DMS53 treated with DMSO at 0.1 percent for 48 hours (cell line): ENCODE measurements around the gene TBRG4.
"Not testable (repeated sequence)": the region's sequence is repeated elsewhere in the genome, so short reads cannot be mapped to it uniquely, and the experiment has no call there.

Experiments
- DNase-seq: peaks from one replicate; lab custom pipeline; 2025; ENCODE audit not compliant: unreplicated experiment; lab: John Stamatoyannopoulos, UW

TBRG4 gene

DNA sequence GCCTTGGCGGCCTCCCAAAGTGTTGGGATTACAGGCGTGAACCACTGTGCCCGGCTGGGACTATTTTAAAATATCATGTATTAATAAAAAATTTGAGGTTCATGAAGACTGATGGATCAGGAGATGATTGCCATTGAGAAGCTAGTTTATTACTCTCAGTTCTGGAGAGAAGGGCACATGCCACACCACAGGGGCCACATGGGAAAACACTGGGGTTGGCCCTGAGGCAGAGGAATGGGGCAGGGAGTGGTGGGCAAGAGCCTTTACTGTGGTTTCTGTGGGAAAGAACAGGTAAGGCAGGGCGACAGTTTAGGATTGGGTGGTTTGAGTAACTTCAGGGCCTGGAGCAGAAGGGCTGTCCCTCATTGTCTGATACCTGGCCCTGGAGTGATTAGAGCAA lies 6.8 kb upstream of the TBRG4 start:
- DNase-seq = no peak

DNA sequence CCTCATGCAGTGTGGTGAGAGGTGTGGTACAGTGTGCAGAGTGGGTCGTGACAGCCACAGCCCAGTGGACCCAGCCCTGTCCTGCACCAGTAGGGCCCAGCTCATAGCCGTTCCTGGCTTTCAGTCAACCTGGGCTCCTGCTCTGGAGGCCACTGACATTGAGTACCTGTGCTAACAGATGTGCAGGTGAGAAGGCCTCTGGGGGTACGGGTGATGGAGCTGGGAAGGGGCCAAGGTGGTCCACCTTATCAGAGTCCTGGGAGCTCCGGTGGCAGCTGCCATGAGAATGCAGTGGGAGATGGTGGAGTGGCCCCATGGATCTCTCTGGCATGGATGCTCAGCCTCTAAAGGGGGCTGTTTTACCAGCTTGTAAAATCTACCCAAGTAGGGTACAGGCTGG lies 6.1 kb upstream of the TBRG4 start:
- DNase-seq = no peak

- no peak for DNase-seq
Measured at GRCh38 chr7:45116048-45116447, 4.6 kb upstream of the TBRG4 start.

GRCh38 chr7:45114926-45115325 lies 3.4 kb upstream of the TBRG4 start:
- no peak for DNase-seq

DNA sequence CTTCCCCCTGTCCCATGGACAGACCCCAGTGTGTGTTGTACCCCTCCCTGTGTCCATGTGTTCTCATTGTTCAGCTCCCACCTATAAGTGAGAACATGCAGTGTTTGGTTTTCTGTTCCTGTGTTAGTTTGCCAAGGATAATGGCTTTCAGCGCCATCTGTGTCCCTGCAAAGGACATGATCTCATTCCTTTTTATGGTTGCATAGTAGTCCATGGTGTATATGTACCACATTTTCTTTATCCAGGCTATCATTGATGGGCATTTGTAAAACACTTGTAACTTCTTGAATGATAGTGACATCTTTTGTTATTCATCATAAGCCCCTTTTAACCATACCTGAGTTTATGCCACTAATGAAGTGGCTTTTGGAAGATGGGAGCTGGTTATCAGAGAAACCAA lies 2.8 kb upstream of the TBRG4 start:
- not testable (repeated sequence) for DNase-seq

GRCh38 chr7:45112648-45113047 lies 1.2 kb upstream of the TBRG4 start:
- DNase-seq = no peak

DNA sequence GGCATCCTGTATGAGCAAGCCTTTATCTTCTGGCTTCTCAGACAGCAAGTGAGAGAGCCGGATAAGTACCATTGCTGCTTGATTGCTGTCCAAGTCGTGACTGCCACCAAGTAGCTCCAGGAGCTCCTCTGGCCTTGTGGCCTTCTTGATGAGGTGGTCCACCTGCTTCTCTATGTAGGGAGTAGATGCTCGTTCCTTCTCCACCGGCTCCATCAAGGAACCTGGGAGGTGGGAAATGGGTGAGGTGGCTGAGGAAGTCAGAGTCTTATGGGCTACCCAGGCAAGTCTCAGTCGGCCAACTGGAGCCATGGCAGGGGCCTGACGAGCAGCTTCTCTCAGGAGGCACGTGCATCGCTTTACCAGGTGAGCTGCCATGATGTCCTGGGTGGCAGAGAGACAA lies 2.6 kb downstream of the TBRG4 start:
- DNase-seq = no peak

GRCh38 chr7:45107356-45107755 lies 4.1 kb downstream of the TBRG4 start:
- no peak for DNase-seq

GRCh38 chr7:45106820-45107219 lies 4.7 kb downstream of the TBRG4 start:
- DNase-seq = no peak

- no peak for DNase-seq
Measured at GRCh38 chr7:45105588-45106188, 5.8 kb downstream of the TBRG4 start.

DNA sequence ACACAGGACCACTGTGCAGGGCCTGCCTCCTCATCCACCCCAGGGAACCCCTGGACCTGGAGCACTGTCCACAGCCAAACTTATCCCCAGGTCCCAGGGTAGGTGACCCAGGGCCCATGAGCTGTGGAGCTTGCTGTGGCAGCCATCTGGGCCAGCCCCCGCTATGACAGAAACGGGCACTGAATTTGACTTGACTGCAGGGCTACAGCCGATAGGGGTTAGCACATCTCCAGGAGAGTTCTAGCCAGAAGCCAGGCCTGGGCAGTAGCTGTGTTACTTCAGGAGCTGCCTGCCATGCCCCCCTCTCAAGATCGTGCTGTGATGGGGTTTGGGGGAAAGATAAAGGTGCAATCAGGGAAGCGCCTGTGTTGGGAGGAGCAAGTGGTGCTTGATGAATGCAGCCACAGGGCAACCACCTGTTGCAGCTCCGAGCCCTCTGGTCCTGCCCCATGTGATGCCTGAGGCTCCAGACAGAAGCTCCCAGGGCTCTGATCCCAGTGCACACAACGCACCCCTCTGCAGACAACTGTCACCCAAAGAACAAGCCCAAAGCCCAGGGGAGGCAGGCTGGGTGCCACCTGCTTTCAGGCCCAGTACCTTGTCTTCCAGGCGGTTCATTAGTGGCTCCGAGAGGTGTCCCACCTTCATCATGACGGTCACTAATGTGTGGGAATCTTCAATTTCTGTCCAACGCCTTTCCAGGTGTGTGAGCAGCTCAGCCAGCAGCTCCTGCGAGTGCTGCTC lies 6.5 kb downstream of the TBRG4 start:
- no peak for DNase-seq

DNA sequence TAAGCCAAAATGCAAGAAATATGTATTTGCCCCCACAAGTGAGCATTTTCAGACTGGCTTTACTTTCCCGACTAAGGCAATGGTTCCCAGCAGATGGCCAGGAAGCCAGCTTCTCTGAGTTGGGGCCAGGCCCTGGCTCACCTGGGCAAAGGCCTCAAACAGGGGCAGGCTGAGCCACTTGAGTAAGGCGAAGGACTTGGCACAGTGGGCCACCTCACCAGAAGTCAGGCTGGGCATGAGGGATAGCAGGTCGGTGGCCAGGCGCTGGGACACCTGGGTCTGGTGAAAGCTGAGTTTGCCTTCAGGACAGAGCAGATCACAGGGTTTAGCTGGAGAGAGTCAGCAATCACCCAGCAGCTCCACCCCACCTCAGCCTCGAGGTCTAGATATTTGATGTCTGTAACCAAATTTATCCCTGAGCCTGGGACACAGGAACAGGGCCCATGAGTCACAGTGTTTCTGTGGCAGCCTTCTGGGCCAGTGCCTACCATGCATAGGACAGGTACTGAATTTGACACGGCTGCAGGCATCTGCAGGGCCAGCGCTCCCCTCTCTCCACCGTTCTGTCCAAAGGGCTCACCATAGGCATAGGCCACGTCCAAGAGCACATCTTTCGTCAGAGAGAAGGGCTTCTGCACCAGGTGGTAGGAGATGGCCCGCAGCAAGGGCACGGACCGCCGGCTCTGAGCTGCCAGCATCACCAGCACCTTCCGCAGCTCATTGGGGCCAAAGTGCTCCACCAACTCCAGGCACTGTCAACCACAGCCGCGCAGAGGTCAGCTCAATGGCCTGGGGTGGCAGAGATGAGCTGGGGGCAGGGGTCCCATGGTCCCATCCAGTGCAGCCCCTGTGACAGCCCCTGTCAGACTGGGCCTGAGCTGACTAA lies 7.3 kb downstream of the TBRG4 start:
- DNase-seq = no peak

GRCh38 chr7:45102785-45103712 lies 8.4 kb downstream of the TBRG4 start:
- no peak for DNase-seq

DNA sequence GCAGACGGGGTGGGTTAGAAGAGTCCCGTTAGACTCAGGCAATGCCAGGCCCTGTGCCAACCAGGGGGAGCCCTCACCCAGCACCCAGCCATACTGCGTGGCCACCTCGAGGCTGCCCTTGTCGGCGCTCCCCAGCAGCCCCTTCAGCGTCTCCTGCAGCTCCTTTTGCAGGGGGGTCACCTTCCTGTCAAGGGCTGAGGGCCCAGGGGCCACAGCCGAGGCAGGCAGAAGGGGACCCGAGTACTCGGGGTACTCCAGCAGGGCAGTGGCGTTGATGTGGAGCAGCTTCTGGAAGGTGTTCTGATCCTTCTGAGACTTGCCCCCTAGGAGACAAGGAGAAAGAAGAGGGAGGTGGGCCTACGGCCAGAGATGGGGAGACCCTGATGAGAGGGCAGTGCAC lies 9.7 kb downstream of the TBRG4 start:
- no peak for DNase-seq

DNA sequence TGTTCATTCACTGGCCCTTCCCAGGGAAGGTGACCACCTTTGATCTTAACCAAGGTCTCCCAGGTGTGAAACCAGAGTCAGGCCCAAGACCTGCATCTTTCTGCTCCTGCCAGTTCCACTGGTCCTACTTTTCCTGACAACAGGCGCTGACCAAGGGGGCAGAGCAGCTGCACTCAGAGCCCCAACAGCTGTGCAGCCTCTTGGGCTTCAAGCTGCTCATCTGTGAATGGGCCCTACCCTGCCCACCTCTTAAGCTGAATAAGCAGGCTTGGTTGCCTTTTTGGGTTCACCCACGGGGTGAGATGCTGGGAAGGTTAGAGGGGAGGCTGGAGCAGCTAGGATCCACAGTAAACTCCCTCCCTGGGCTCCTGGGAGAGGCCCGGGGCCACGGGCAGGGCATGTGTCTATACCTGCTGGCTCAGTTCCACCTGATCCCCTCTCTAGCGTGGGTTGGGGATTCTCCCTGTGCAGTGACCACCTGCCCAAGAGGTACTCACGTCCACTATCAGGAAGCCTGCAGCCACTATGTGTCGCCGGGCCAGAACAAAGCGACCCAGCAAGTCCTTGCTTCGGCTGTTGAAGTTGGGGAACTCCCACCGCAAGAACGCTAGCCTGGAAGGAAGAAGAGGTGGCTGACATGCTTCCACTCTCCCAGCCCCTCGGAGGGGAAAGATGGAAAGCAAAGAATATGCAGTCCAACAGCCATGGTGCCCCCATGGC lies 10.6 kb downstream of the TBRG4 start:
- DNase-seq = no peak

- DNase-seq = no peak
Measured at GRCh38 chr7:45099891-45100760, 11.4 kb downstream of the TBRG4 start.

DNA sequence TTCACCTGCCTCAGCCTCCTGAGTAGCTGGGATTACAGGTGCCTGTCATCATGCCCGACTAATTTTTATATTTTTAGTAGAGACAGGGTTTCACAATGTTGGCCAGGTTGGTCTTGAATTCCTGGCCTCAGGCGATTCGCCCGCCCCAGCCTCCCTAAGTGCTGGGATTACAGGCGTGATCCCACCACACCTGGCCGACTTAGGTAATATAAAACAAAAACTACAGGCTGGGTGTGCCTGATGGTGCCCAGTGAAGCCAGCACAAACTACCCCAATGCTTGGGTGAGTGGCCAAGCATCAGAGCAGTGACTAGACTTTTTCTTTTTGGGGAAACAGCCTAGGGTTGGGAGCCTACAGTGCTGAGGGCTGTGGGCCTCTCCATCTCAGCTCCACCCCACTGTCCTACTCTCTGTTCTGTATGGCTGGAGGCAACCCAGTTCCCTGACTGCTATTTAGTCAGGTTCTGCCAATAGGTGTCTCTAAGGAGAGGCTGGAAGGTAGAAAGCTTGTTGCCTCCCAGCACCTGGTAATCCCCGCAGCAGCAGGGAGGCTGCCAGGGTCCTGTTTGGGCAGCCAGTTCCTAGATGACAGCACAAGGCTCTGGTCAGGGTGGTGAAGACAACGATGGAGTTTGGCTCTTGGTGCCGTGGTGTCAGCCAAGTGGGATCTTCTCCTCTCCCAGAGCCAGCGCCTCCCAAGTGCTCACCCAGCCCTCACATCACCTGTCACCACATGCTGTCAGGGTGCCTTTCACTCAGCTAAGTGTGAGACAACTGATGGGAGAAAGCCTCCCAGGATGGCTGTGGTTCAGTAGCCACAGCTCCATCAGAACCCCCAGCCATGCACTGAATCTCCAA lies 12.3 kb downstream of the TBRG4 start:
- no peak for DNase-seq

- DNase-seq = no peak
Measured at GRCh38 chr7:45092931-45093235, 18.6 kb downstream of the TBRG4 start.
